Stimulated activated CD4-positive, alpha-beta T cell treated with anti-CD3 and anti-CD28 coated beads, Interleukin-1b, Interleukin-23, amount 100 ng/mL, for 24 hours (primary cell): ENCODE results near the gene HOXA9.
A peak's percentile ranks its signal among the peaks of the same experiment; 100 is the strongest.

ENCODE experiments used
- DNase-seq, 4 experiments: peaks; one replicate each; pipeline ENCODE4 v3.0.0-alpha.2; 2020; ENCODE audit warnings: low read depth in 4 of 4, low spot score in 1 of 4

HOXA9 gene

GRCh38 chr7:27166531-27167505 is 1.5 kb upstream of the HOXA9 start:
- no peak for DNase-seq

DNA sequence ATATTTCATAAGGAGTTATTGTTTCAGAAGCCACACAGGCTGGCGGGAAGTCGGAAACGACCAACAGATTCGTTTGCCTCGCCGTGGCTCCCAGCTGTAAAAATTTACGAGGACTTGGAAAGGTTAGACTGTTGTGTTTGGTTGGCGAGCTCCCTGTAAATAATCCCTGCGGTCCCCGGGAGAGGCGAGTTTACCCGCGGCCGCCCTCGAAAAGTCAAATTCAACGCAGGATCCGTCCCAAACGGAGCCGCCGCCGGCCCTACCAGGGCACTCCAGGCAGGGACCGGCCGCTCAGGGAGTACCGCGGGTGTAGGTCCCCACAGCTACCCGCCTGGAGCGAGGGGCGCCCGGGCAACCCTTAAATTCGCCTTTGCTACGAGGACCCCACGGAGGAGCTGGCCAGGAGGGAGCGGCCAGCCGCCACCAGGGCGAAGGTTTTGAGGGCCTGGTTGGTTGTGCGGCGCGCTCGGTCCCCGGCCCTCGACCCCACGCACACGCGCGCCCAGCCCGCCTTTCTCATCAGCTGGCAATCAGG is 726 bp upstream of the HOXA9 start:
- no peak for DNase-seq

DNA sequence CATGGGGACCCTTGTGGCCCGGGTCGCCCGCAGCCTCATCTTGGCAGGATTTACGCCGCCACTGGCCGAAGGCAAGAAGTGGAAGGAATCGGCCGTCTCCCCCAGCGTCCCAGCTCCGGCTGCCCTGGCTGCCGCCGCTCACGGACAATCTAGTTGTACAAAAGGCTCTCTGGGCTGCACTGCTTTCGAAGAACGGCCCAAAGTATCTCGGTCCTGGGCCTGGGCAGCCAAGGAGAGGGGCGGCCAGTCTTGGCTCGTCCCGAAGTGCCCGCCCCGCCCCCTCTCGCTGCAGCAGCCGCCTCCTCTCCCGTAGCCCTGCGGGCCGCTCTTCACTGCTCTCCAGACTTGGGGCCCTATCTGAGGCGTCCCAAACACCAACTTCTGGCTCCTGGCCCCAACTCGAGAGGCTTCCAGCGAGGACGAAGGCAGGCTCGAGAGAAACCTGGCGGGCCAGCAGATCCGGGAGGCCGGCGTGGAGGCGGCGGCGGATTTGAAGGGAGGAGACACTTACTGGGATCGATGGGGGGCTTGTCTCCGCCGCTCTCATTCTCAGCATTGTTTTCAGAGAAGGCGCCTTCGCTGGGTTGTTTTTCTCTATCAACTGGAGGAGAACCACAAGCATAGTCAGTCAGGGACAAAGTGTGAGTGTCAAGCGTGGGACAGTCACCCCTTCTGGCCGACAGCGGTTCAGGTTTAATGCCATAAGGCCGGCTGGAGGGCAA is 809 bp downstream of the HOXA9 start:
- no peak for DNase-seq

GRCh38 chr7:27164045-27164366 is 1.3 kb downstream of the HOXA9 start:
- no peak for DNase-seq

GRCh38 chr7:27163288-27164044 is 1.9 kb downstream of the HOXA9 start:
- no peak for DNase-seq

DNA sequence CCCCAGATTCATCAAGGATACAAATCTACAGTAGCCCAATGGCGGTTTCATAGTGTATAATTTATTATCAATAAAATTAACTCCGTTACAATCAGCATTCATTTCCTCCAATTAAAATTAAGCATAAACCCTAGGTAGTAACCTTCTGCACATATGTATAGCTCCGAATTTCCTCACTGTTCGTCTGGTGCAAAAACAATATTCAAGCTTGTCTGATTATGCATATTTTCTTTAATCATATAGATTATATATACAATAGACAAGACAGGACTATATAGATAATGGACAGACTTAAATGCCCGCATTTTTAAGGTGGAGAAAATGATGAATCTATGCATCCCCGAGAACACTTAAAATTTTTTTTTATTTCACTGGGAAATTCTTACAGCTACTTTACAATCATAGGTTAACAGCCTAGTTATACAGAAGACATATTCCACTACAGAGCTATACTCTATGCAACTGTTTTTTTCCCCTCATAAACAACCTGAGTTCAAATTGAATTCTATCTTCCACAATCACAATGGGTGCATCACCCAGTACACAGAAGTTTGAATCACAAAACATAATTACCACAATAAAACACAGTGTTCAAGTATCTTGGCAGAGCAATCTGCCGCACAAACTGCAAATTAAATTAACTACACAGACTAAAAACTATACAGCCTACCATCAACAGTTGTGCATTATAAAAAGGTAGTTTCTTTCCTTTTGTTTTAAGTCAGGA is 2.6 kb downstream of the HOXA9 start:
- no peak for DNase-seq

DNA sequence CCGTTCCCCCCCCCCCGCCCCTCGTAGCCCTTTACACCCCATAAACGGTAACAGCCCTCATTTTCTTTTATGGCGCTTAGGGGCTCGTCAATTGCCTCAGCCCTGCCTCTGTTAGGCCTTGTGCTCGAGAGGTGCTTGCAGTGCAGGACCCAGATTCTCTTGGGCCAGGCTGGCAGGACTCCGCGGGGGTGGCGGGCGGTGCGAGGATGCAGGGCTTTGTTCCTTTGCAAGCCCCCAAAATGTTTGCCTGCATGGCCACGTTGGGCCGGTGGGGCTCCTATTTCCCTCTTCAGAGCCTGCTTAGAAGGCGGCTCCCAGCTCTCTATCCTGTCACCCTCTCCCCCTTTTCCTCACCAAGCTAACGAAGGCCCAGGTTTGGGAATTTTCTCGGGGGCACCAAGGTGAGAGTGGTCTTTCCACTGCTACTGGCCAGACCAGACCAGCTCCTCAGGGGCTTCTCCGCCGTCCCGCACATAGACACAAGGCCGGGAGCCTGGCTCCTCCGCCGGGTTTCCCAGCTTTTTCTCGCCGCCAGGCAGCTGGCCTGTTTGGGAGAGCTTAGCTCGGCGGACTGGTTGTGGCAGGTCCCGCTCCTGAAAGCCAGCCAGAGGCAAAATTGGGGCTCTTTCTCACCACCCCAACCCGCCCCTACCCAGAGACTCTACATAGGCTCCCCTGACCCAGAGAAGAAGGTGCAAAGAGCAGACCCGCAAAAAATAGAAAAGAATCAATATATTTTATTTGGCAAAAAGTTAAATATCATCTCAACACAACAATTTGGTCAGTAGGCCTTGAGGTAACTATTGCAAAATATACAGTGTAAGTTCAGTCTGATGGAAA is 3.4 kb downstream of the HOXA9 start:
- no peak for DNase-seq

- DNase-seq: no peak
These were observed 4.1 kb downstream of the HOXA9 start for GRCh38 chr7:27161214-27161720.

GRCh38 chr7:27160546-27161213 is 4.7 kb downstream of the HOXA9 start:
- DNase-seq: peak; percentile 71 to 88 (median 78)

DNA sequence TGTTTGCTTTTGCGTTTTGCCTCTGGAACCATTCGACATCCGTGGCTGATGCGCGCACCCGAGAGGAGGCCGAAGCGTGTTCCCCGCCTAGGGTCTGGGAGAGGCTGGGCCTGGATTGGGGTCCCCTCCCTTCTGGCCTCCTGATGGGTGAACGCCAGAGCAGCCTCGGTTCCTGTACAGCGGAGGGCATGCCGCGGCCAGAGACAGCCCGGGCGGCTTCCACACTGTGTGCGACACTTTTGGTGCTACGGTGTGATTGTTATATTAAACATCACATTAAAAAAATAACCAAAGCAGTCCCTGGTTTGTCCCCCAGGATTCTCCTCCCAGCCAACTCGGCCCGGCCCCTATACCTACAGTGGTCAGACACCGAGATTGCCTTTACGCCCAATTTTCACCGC is 5.2 kb downstream of the HOXA9 start:
- no peak for DNase-seq

GRCh38 chr7:27159266-27160144 is 5.8 kb downstream of the HOXA9 start:
- DNase-seq: no peak

DNA sequence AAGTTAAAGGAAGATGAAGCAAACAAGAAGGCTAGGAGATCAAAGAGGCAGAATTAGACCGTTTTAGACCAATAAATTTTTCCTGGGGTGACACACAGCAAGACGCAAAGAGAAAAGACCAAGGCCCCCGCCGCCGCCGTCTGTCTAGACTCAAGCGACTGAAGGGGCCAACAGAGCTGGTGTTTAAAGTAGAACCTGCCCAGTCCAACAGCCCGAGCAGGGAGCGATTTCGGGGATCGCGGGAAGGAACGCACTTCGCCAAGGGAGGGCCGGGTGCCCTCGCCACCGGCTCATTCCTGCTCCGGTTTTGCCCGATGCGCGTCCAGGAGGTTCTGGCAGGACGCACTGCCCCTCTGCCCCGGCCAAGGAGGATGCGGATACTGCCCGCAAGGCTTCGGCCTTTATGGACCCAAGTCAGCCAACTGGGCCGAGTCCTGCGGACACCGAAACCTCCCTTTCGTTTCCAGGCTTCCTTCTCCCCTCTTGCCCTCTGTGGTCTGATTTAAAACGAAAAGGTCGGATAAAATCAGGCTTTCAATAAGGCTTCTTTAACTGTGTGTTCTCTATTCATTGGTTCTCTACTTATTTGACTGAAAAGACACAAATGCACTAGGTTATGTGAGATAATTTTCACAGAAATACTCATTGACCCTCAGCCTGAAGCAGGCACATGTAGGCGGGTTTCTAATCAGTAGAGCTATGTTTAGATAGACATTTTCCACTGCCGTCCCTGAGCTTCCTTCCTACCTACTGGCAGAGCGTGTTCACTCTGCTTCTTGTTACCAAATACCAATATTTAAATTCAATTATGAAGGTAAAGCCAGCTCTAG is 6.7 kb downstream of the HOXA9 start:
- no peak for DNase-seq

GRCh38 chr7:27157702-27158431 is 7.5 kb downstream of the HOXA9 start:
- no peak for DNase-seq

DNA sequence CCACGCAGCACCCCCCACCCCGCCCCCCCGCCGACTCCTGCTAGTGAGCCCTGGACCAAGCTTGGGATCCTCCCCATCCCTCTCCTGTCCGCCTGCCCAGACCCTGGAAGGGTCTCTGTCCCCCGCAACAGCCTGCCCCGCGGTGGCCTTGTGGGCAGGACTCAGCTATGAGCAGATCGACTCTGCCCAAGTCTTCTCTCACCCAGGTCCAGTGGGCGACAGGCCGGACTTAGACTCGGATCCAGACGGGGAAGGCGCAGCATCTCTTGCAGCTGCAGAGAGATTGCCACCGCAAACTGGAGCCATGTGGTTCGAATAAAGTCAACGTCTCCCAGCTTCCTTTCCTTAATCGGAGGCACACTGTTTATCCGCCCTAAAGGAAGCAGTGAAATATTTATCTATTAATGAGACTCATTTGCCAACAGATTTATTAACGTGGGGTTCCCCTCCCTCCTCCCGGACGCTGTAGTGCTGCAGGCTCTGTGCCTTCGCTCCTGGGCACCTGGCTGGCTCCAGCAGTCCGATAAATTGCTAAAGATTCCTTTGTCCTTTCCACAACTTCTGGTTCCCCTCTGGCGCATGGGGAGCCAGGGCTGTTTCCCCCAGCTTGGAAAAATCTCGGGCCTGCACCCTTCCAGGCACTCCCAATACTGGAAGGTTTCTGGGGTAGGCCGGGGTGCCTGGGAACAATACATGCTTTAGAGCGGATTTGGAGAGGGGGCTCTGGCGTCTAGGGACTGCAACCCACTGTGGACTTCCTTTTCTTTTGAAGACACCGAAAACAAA is 8.2 kb downstream of the HOXA9 start:
- no peak for DNase-seq

GRCh38 chr7:27156508-27156898 is 8.8 kb downstream of the HOXA9 start, which contains the start of gene HOXA7:
Gene HOXA7, minus strand, starts transcription at chr7:27156675. Its CDS starts 130 bp downstream, at chr7:27156545.
- DNase-seq: no peak
